Mesendoderm (in vitro differentiated cells): ENCODE data around the gene DYNC1I1.

ENCODE experiments used
- DNase-seq: peaks from one replicate; pipeline ENCODE4 v3.0.0; 2013
- H2AK5ac ChIP-seq: 2 replicates; pipeline ENCODE4 v1.6.1; 2013; ENCODE audit warnings: low read length, inconsistent platforms
- H2BK120ac ChIP-seq: 2 replicates; pipeline ENCODE4 v1.6.1; 2013; ENCODE audit warnings: low read depth, mild to moderate bottlenecking, low read length, moderate library complexity, mixed read lengths
- H2BK15ac ChIP-seq: replicated peaks from 2 replicates; pipeline ENCODE4 v1.6.1; 2013; ENCODE audit warnings: low read depth, mild to moderate bottlenecking, moderate library complexity
- H2BK5ac ChIP-seq: 2 replicates; pipeline ENCODE4 v1.6.1; 2013; ENCODE audit warnings: low read length, inconsistent platforms
- H3K18ac ChIP-seq: 2 replicates; pipeline ENCODE4 v1.6.1; 2013; ENCODE audit warnings: mild to moderate bottlenecking, low read length, mixed read lengths
- H3K23ac ChIP-seq: one replicate; pipeline ENCODE4 v1.6.1; 2013; ENCODE audit warnings: low read length
- H3K27ac ChIP-seq: 2 replicates; pipeline ENCODE4 v1.5.1; 2013; ENCODE audit warnings: low read depth, mild to moderate bottlenecking, inconsistent platforms, low read length, moderate library complexity
- H3K27me3 ChIP-seq: 2 replicates; pipeline ENCODE4 v1.6.1; 2013; ENCODE audit warnings: low read length, control low read depth, mild to moderate bottlenecking, inconsistent platforms; ENCODE audit not compliant: insufficient read depth, poor library complexity
- H3K36me3 ChIP-seq: 2 replicates; pipeline ENCODE4 v1.6.1; 2013; ENCODE audit warnings: low read length, inconsistent platforms; ENCODE audit not compliant: control insufficient read depth, insufficient read depth
- H3K4ac ChIP-seq: one replicate; pipeline ENCODE4 v1.6.1; 2013; ENCODE audit warnings: low read depth, mild to moderate bottlenecking, low read length, moderate library complexity
- H3K4me1 ChIP-seq: 2 replicates; pipeline ENCODE4 v1.6.1; 2013; ENCODE audit warnings: low read depth, low read length, inconsistent platforms; ENCODE audit not compliant: control insufficient read depth
- H3K4me2 ChIP-seq: 2 replicates; pipeline ENCODE4 v1.6.1; 2013; ENCODE audit warnings: low read length
- H3K4me3 ChIP-seq: 2 replicates; pipeline ENCODE4 v1.5.1; 2013; ENCODE audit warnings: mild to moderate bottlenecking, low read length
- H3K56ac ChIP-seq: one replicate; pipeline ENCODE4 v1.6.1; 2013; ENCODE audit warnings: low read length
- H3K79me1 ChIP-seq: 2 replicates; pipeline ENCODE4 v1.6.1; 2013; ENCODE audit warnings: low read length, inconsistent platforms
- H3K79me2 ChIP-seq: 2 replicates; pipeline ENCODE4 v1.6.1; 2013; ENCODE audit warnings: mild to moderate bottlenecking, low read length; ENCODE audit not compliant: control insufficient read depth, insufficient read depth
- H3K9ac ChIP-seq: 2 replicates; pipeline ENCODE4 v1.6.1; 2013; ENCODE audit warnings: low read length, inconsistent platforms
- H4K5ac ChIP-seq: one replicate; pipeline ENCODE4 v1.6.1; 2013; ENCODE audit warnings: low read length
- H4K8ac ChIP-seq: one replicate; pipeline ENCODE4 v1.6.1; 2013; ENCODE audit warnings: low read depth, mild to moderate bottlenecking, control low read depth, low read length, moderate library complexity
- WGBS: extraction: QIAGEN DNeasy Blood & Tissue Kit; methylation state at CpG from one replicate; pipeline ENCODE4 v1.1.7; 2013; ENCODE audit warnings: low lambda C conversion rate, missing lambda C conversion rate; ENCODE audit not compliant: insufficient coverage; ENCODE audit errors: extremely low coverage; 5-methylcytosine and 5-hydroxymethylcytosine counted together

Gene DYNC1I1

DNA sequence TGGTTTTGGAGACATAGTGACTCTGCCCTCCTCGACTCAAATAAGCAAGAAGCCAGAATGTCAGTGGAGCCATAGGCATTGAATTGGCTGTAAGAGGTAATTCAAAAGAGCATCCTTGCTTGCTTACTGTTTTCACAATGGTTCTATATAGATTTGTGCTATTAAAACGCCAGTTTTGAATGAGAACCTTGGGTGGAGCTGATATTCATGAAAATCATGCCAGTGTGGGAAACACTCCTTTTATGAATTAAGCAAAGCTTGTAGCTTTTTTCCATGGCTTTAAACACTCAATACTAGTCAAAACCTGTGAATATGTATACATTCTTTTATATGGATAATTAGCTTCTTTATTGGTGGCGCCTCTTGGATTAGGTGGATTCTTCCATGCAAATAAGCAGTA, 297.0 kb downstream of the DYNC1I1 start:
- WGBS: no CpG with 5 or more reads among the region's 3 CpGs
- Histone ChIP-seq H2BK15ac (no peak overlapping the region), H3K4me1 (peaks cover 6% of the 10 kb centered on the region), H3K4ac (no peak overlapping the region), H3K9ac (no peak overlapping the region), H3K36me3 (no peaks in the 10 kb centered on the region), H3K56ac (no peak overlapping the region), H4K5ac (no peak overlapping the region), H3K79me2 (no peaks in the 10 kb centered on the region), H3K18ac (no peak overlapping the region), H3K27me3 (no peaks in the 10 kb centered on the region), H3K4me3 (no peak overlapping the region), H2BK5ac (no peak overlapping the region), H2BK120ac (no peak overlapping the region), H3K27ac (no peak overlapping the region), H2AK5ac (no peak overlapping the region), H3K23ac (no peak overlapping the region), H3K4me2 (no peak overlapping the region), H4K8ac (no peak overlapping the region), H3K79me1 (no peaks in the 10 kb centered on the region)
- DNase-seq: no peak

DNA sequence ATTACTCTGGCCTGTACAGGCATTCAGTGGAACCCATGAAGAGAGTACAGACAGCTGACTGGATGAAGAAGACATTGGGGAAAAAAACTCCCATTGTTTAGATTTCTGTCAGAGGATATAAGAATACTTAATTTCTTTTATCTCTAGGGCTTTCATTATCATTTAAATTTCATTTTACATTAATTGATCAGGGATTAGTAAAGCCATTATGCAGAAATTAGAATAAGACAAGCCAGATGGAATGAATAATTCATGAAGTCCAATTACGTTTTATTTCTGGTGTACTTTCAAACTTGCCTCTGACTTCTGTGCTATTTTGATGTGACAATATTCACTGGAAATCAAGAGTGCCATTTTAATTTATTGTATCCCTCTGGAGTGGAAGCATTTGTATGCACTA, 302.5 kb downstream of the DYNC1I1 start:
- Histone ChIP-seq H3K9ac (no peak overlapping the region), H3K79me1 (no peaks in the 10 kb centered on the region), H2AK5ac (no peak overlapping the region), H3K56ac (no peak overlapping the region), H3K36me3 (no peaks in the 10 kb centered on the region), H3K4ac (no peak overlapping the region), H4K5ac (no peak overlapping the region), H3K79me2 (no peaks in the 10 kb centered on the region), H3K18ac (no peak overlapping the region), H3K4me2 (no peak overlapping the region), H3K27me3 (no peaks in the 10 kb centered on the region), H3K27ac (no peak overlapping the region), H3K23ac (no peak overlapping the region), H4K8ac (no peak overlapping the region), H2BK120ac (no peak overlapping the region), H3K4me3 (no peak overlapping the region), H2BK15ac (no peak overlapping the region), H3K4me1 (no peaks in the 10 kb centered on the region), H2BK5ac (no peak overlapping the region)
- DNase-seq: no peak
- no CpG with 5 or more reads among the region's 1 CpG for WGBS

DNA sequence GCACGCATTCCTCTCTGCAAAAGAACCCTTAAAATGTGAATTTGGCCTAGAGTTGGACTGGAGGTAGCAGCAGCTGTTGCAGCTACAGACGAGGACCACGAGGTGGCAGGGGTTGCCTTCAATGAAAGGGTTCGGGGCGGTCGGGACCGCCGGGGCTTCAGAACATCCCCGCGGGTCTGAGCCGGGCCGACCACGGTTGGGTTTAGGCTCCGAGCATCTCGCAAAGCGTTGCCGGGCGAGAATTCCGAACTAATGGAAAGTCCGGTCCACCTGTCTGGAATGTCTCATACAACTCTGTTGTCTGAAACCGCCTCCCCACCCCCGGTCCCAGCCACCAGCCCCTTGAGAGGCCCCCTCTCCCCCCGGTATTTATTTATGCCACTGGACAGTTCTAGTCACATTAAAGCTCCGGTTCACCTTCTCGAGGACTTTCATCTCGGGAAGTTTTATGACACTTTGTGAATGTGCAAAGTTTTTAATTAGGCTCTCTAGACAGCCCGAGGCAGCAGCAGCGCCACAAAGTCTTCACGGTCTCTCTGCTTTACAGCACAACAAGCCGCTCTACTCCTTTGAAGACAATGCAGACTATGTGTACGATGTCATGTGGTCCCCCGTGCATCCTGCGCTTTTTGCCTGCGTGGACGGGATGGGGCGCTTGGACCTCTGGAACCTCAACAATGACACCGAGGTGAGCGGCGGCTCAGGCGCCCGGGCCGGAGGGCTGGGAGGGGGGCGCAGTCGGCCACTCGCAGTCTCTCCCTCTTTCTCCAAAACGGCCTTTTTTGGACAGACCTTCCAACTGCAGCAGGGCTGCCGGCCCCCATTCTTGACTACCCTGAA, 303.4 kb downstream of the DYNC1I1 start:
- peak overlapping the region; percentile 95 for H3K4me2 ChIP-seq
- H3K4me3 ChIP-seq: peak overlapping the region; percentile 31
- H3K23ac ChIP-seq: no peak overlapping the region
- no peak overlapping the region for H3K27ac ChIP-seq
- no peak overlapping the region for H2BK5ac ChIP-seq
- H3K18ac ChIP-seq: no peak overlapping the region
- no peak overlapping the region for H3K4ac ChIP-seq
- no peak overlapping the region for H4K5ac ChIP-seq
- H4K8ac ChIP-seq: no peak overlapping the region
- H2BK120ac ChIP-seq: no peak overlapping the region
- peak overlapping the region; percentile 59 for H3K9ac ChIP-seq
- no peaks in the 10 kb centered on the region for H3K79me1 ChIP-seq
- H3K56ac ChIP-seq: peak overlapping the region; percentile 80
- H3K4me1 ChIP-seq: no peaks in the 10 kb centered on the region
- DNase-seq: peak; percentile 72
- H3K79me2 ChIP-seq: no peaks in the 10 kb centered on the region
- H3K27me3 ChIP-seq: no peaks in the 10 kb centered on the region
- H2BK15ac ChIP-seq: no peak overlapping the region
- H2AK5ac ChIP-seq: no peak overlapping the region
- WGBS: no CpG with 5 or more reads among the region's 47 CpGs
- no peaks in the 10 kb centered on the region for H3K36me3 ChIP-seq

DNA sequence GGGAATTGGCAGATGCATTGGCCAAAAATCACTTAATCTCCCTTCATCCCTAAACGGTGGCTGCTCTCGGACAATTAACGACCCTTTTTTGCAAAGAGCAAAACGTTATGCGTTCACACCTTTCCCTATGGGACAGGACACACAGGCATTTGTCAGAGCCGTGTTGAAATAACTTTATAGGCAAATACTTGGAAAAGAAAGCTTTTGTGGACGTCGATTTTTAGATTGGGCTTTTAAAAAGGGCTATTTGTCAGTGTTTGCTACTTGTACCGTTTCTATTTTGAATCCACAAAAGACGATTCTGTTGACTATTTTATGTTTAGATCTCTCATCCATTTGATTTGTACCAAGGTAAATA, 304.0 kb downstream of the DYNC1I1 start:
- no peak for DNase-seq
- H2AK5ac ChIP-seq: no peak overlapping the region
- H2BK120ac ChIP-seq: no peak overlapping the region
- no peaks in the 10 kb centered on the region for H3K36me3 ChIP-seq
- no peak overlapping the region for H3K4ac ChIP-seq
- no peaks in the 10 kb centered on the region for H3K27me3 ChIP-seq
- H4K5ac ChIP-seq: no peak overlapping the region
- H3K4me3 ChIP-seq: no peak overlapping the region
- WGBS: no CpG with 5 or more reads among the region's 10 CpGs
- H2BK15ac ChIP-seq: no peak overlapping the region
- H3K27ac ChIP-seq: no peak overlapping the region
- no peak overlapping the region for H3K9ac ChIP-seq
- H3K79me2 ChIP-seq: no peaks in the 10 kb centered on the region
- no peaks in the 10 kb centered on the region for H3K79me1 ChIP-seq
- no peak overlapping the region for H3K23ac ChIP-seq
- no peak overlapping the region for H3K56ac ChIP-seq
- no peak overlapping the region for H4K8ac ChIP-seq
- H3K18ac ChIP-seq: no peak overlapping the region
- no peaks in the 10 kb centered on the region for H3K4me1 ChIP-seq
- H3K4me2 ChIP-seq: peak overlapping the region; percentile 95
- no peak overlapping the region for H2BK5ac ChIP-seq

- Histone ChIP-seq H3K79me1 (no peaks in the 10 kb centered on the region), H3K18ac (no peak overlapping the region), H4K5ac (no peak overlapping the region), H4K8ac (no peak overlapping the region), H3K56ac (no peak overlapping the region), H2BK120ac (no peak overlapping the region), H2AK5ac (no peak overlapping the region), H3K4ac (no peak overlapping the region), H2BK5ac (no peak overlapping the region), H3K4me3 (no peak overlapping the region), H3K27me3 (no peaks in the 10 kb centered on the region), H3K4me2 (no peak overlapping the region), H3K36me3 (no peaks in the 10 kb centered on the region), H3K27ac (no peak overlapping the region), H3K4me1 (no peaks in the 10 kb centered on the region), H3K79me2 (no peaks in the 10 kb centered on the region), H3K23ac (no peak overlapping the region), H3K9ac (no peak overlapping the region), H2BK15ac (no peak overlapping the region)
- no CpG with 5 or more reads among the region's 6 CpGs for WGBS
- no peak for DNase-seq
Measured at GRCh38 chr7:96080027-96080426, 307.7 kb downstream of the DYNC1I1 start.
